ENCODE results near the gene NPHS1.

- TF ChIP-seq CTCF (IDR thresholded peaks at IDR 0.05; ENCODE audit: poor library complexity, severe bottlenecking): no peak
- no peak for TF ChIP-seq TAF1 (IDR thresholded peaks at IDR 0.05; ENCODE audit: low read depth)
- no peak for TF ChIP-seq EZH2 (IDR thresholded peaks at IDR 0.05; ENCODE audit: borderline replicate concordance, insufficient read depth, low read length, poor library complexity, severe bottlenecking)
- no peak for TF ChIP-seq POLR2AphosphoS5 (IDR thresholded peaks at IDR 0.05)
Measured at GRCh38 chr19:35816846-35817245, 35.5 kb downstream of the NPHS1 start.

Data from neural cell (in vitro differentiated cells).